Aorta (tissue), 5 donors: ENCODE data around the gene KRTAP5-2. TPM values are rescaled to one million over a fixed set of nuclear protein-coding genes. Genes with fewer than 3 reads are reported as not detected.
"Not testable (repeated sequence)": the region's sequence is repeated elsewhere in the genome, so short reads cannot be mapped to it uniquely, and the experiment has no call there.

ENCODE experiments used
- ATAC-seq: fragments of 200-7000 bp; cut with Tn5 transposase; one replicate; pipeline ENCODE4 v1.9.1; 2022; ENCODE audit warnings: moderate library complexity; ENCODE audit not compliant: low FRiP score
- DNase-seq, 2 donors: peaks; one replicate each; pipeline ENCODE4 v3.0.0-alpha.2; 2020
- H3K27ac ChIP-seq, 2 donors: one replicate each; pipeline ENCODE4 v1.5.1; 2013; ENCODE audit warnings: low read length in 2 of 2, mild to moderate bottlenecking in 2 of 2, moderate library complexity in 2 of 2, control low read depth in 1 of 2, inconsistent platforms in 1 of 2, low read depth in 1 of 2
- H3K27me3 ChIP-seq, 2 donors: one replicate each; pipeline ENCODE4 v1.6.1; 2013; ENCODE audit warnings: control low read depth in 1 of 2, low read length in 1 of 2, mild to moderate bottlenecking in 1 of 2, moderate library complexity in 1 of 2; ENCODE audit not compliant: insufficient read depth in 2 of 2, control insufficient read depth in 1 of 2
- H3K36me3 ChIP-seq, 2 donors: one replicate each; pipeline ENCODE4 v1.6.1; 2013; ENCODE audit warnings: control low read depth in 1 of 2, low read length in 1 of 2, mild to moderate bottlenecking in 1 of 2; ENCODE audit not compliant: insufficient read depth in 2 of 2, control insufficient read depth in 1 of 2
- H3K4me1 ChIP-seq, 2 donors: one replicate each; pipeline ENCODE4 v1.6.1; 2013; ENCODE audit warnings: low read length in 2 of 2, control low read depth in 1 of 2, mild to moderate bottlenecking in 1 of 2, moderate library complexity in 1 of 2; ENCODE audit not compliant: insufficient read depth in 2 of 2, control insufficient read depth in 1 of 2
- H3K4me3 ChIP-seq, 2 donors: one replicate each; pipeline ENCODE4 v1.5.1; 2013; ENCODE audit warnings: low read length in 2 of 2, control low read depth in 1 of 2, mild to moderate bottlenecking in 1 of 2
- H3K9me3 ChIP-seq: one replicate; pipeline ENCODE4 v1.6.1; 2013; ENCODE audit warnings: mild to moderate bottlenecking, low read length; ENCODE audit not compliant: control insufficient read depth
- WGBS, 2 donors: extraction: QIAGEN DNeasy Blood & Tissue Kit; methylation state at CpG; one replicate each; pipeline ENCODE4 v1.1.7; 2013; 5-methylcytosine and 5-hydroxymethylcytosine counted together
- intact Hi-C, 2 donors: fragments of 100-400 bp; cut with DNase I; formaldehyde crosslinking; loops; one replicate each; pipeline versions ENCODE4 v1.14.2 to v1.15.0; 2022
- long read RNA-seq, 2 donors: library from polyadenylated mRNA; unstranded; transcript quantifications; one replicate each; pipeline ENCODE4 v2.0.0, GENCODE V29; 2020 to 2021
- polyA plus RNA-seq, 2 donors: library from polyadenylated mRNA; stranded (reverse); fragments of 200-250 nt; gene quantifications; one replicate each; pipeline ENCODE4 v1.2.3, GENCODE V29; 2013
- total RNA-seq, 2 donors: library from RNA; stranded (reverse); fragmentation: NEBNext Ultra II Directional; extraction: Animal tissue kit (Norgen Biotek cat#: 25700); gene quantifications; one replicate each; pipeline ENCODE4 v1.2.1, GENCODE V29; 2021
- donor health status: healthy with polysubstance abuse.
- donor health status: Bipolar disorder and iron deficiency.
- donor health status: DM: no; HTN: no; CAD: no.
- donor health status: DM: no; HTN: no; CAD: no.
- donor health status: DM: yes; HTN: yes; CAD: no.

Gene KRTAP5-2, protein sequence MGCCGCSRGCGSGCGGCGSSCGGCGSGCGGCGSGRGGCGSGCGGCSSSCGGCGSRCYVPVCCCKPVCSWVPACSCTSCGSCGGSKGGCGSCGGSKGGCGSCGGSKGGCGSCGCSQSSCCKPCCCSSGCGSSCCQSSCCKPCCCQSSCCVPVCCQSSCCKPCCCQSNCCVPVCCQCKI
- total RNA-seq (not detected), polyA plus RNA-seq (not detected)
- long read RNA-seq, donor 1: 0 reads
- long read RNA-seq, donor 2: 0 reads

DNA sequence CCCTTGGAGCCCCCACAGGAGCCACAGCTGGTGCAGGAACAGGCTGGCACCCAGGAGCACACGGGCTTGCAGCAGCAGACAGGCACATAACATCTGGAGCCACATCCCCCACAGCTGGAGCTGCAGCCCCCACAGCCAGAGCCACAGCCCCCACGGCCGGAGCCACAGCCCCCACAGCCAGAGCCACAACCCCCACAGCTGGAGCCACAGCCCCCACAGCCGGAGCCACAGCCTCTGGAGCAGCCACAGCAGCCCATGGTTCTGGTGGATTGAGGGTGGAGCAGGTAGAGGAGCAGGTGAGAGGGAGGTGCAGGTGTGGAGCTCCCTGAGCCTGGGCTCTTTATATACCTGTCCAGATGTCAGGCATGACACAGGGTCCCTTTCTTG, at the start of gene KRTAP5-2:
TSS of gene KRTAP5-2 (minus strand) at position 301 of the 387 bp plus-strand sequence. CDS start at position 257, 44 bp downstream.
- ATAC-seq (no peak), DNase-seq (no peak)
- H3K4me1 ChIP-seq: no peaks in the 10 kb centered on the region
- no peaks in the 10 kb centered on the region for H3K27me3 ChIP-seq
- intact Hi-C loops: no loop called here
- H3K4me3 ChIP-seq: no peak within 1 kb of the TSS
- no peak within 1 kb of the TSS for H3K27ac ChIP-seq
- no peaks in the 10 kb centered on the region for H3K36me3 ChIP-seq
- 84 to 87% methylated on average over 4 of the region's 4 CpGs for WGBS, 2 donors
- no peaks in the 10 kb centered on the region for H3K9me3 ChIP-seq

DNA sequence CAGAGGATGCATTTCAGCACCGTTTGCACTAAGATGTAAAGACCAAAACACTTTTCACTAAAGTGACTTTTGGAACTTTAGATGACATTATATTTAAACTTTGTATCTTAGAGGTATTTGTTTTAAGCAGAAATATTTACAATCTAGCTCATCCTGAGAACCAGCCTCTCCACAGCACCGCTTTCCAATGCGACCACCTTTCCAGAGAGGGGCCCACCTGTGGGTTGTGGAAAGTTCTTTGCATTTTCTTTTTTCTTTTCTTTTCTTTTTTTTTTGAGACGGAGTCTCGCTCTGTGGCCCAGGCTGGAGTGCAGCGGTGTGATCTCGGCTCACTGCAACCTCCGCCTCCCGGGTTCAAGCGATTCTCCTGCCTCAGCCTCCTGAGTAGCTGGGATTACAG, 48.4 kb upstream of the KRTAP5-2 start:
- H3K36me3 ChIP-seq, H3K27me3 ChIP-seq, H3K4me1 ChIP-seq, H3K4me3 ChIP-seq, H3K9me3 ChIP-seq, ATAC-seq, intact Hi-C loops, H3K27ac ChIP-seq: not testable (repeated sequence)
- WGBS, 2 donors: 87 to 89% methylated on average over 10 of the region's 10 CpGs
- peak in 1 of 2 donors; percentile 12 for DNase-seq

DNA sequence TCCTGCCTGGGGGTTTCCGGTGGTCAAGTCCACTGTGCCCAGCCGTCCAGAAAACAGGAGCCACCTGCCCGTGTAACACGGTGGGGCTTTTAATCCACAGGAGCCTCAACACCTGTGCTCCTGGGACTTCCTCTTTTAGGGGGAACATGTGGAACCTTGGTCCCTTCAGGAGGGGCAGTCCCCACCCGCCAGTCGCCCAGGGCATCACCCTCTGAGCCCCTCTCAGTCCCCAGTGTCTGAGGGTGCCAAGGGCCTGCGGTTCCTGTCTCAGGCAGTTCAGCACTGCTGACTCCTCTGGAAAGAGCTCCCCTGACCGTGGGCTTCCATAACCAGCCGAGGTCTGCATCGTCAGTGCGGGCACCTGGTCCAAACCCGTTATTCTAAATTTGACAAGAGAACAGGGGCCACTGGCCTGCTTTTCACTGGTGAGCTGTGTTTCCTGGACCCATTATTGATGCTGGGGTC, 47.3 kb upstream of the KRTAP5-2 start:
- WGBS, 2 donors: 79 to 85% methylated on average over 12 of the region's 12 CpGs
- Histone ChIP-seq H3K36me3 (no peaks in the 10 kb centered on the region), H3K27me3 (no peaks in the 10 kb centered on the region), H3K4me1 (no peaks in the 10 kb centered on the region), H3K27ac (no peak overlapping the region), H3K9me3 (no peaks in the 10 kb centered on the region), H3K4me3 (no peak overlapping the region)
- DNase-seq: peak; percentile 17 to 62
- ATAC-seq: no peak
- intact Hi-C loops: no loop called here

DNA sequence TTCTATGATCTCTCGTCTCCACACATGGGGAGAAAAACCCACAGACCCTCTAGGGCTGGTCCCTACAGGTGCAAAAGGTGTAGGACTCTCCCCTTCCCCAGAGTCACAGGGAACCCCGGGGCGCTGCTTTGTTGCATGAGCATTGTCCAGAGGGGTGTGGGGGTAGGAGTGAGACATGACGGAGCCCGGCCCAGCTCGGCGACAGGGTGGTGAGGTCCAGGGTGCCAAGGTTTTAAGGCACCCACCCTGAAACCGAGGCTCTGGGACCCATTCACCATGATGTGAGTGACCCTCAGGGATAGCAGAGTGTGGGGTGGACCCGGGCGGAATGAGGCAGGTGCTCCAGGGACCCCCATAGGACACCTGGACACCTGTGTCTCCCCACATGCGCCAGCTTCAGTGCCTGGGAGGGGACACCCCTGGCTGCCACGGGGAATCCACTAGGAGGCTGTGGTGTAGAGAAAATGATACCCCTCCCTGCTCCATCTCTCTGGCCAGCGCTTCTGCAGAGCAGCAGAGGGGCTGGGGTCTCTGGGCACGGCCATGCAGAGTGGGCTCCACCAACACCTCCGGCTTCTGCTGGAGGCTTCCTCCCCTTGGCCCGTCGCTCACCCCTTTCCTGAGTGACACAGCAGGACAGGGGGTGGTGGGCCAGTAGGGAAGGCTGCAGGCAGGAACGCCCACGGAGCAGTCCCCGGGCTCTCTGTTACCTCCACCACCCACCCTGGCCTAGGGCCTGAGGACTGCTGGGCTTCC, 46.7 kb upstream of the KRTAP5-2 start:
- no peak for ATAC-seq

DNA sequence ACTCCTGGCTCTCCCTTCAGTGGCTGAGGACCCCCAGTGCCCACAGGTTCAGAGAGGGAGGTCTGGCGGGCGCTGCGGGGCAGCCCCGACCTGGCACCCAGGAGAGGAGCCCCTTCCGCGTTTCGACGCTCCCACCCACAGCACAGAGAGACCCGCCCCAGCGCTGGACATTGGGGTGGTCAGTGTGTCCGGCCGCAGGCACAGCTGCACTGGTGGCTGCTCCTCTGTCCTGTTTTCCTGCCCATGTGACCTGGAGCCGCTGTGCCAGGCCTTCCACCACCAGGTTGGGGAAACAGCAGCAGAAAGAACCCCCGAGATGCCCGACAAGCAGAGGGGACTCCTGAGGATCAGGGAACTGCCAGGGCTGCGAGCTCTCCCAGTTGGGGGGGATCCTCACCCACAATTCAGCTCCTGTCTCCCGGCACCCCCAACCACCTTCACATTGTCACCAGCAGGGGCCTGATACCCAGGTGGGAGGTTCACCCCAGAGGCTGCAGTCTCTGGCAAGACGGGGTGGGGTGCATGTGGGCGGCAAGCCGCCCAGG, 45.1 kb upstream of the KRTAP5-2 start:
- H3K36me3 ChIP-seq: no peaks in the 10 kb centered on the region
- intact Hi-C loops: no loop called here
- no peaks in the 10 kb centered on the region for H3K9me3 ChIP-seq
- H3K27me3 ChIP-seq: no peaks in the 10 kb centered on the region
- H3K4me1 ChIP-seq: no peaks in the 10 kb centered on the region
- 93 to 94% methylated on average over 18 to 20 of the region's 20 CpGs for WGBS, 2 donors
- DNase-seq (peak; percentile 40 to 58), ATAC-seq (peak; percentile 11)
- H3K27ac ChIP-seq: no peak overlapping the region
- no peak overlapping the region for H3K4me3 ChIP-seq

More for the DNA sequence above, 46.7 kb upstream of the KRTAP5-2 start:
- Histone ChIP-seq H3K9me3 (no peaks in the 10 kb centered on the region), H3K36me3 (no peaks in the 10 kb centered on the region), H3K4me1 (no peaks in the 10 kb centered on the region), H3K4me3 (no peak overlapping the region), H3K27me3 (no peaks in the 10 kb centered on the region), H3K27ac (no peak overlapping the region)
- intact Hi-C loops: no loop called here
- peak; percentile 33 to 59 for DNase-seq
- 81 to 83% methylated on average over 20 of the region's 20 CpGs for WGBS, 2 donors

DNA sequence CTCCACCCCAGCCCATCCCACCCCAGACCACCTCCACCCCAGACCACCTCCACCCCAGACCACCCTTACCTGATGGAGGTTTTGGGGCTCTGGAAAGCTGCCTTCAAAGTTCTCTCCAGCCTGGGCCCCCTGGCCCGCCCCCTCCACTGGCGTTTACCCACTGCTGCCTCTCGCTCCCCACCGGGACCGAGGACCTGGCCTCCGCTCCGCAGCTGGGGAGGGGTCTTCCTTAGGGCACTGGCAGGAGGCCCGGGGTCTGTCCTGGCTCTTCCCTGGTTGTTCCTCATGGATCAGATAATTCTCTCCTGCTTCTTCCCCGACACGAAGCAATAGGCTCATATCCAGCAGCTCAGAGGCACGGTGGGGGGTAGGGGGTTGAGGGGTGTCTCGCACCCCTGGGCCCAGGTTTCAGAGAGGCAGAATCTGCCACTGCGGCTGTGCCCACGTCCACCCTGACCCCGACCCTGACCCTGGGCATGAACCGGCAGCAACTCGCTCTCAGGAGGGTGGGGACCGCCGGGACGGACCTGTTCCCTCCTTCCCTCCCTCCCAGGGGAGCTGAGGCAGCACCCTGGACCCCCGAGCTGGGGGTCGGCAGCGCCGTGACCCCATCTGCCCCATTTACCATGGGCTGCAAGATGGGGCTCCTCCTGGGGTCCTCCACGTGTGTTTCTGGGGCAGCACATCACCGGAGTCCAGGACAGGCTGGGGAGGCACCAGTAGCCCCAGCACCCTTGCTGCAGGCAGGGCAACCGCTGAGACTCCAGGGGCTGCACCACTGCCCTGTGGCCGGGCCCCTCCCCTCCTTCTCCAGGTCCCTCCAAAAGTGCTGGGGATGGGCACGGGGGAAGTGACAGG, 44.4 kb upstream of the KRTAP5-2 start:
- no peaks in the 10 kb centered on the region for H3K36me3 ChIP-seq
- no peak overlapping the region for H3K27ac ChIP-seq
- H3K4me1 ChIP-seq: no peaks in the 10 kb centered on the region
- H3K9me3 ChIP-seq: no peaks in the 10 kb centered on the region
- H3K27me3 ChIP-seq: no peaks in the 10 kb centered on the region
- 75 to 81% methylated on average over 25 to 29 of the region's 29 CpGs for WGBS, 2 donors
- intact Hi-C loops: no loop called here
- DNase-seq (peak in 1 of 2 donors; percentile 30), ATAC-seq (no peak)
- no peak overlapping the region for H3K4me3 ChIP-seq

DNA sequence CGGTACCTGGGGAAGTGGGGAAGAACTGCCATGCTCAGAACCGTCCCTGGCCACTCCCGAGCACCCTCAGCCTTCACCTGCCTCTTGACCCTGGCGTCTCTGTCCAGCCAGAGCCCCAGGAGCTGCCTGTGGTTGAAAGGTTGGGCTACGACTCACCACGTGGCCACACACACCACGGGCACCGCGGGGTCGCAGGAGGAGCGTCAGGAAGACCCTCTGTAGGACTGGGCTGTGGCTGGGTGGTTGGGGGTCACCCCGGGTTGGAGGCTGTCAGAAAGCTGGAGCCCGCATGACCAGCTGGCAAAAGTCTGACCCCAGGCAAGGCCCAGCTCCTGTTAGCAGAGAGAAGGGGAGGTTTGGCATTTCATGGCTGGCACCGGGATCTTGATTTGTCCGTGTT, 43.0 kb upstream of the KRTAP5-2 start:
- ATAC-seq (no peak), DNase-seq (peak; percentile 27 to 76)
- Histone ChIP-seq H3K4me3 (no peak overlapping the region), H3K36me3 (no peaks in the 10 kb centered on the region), H3K9me3 (no peaks in the 10 kb centered on the region), H3K27me3 (no peaks in the 10 kb centered on the region), H3K27ac (no peak overlapping the region), H3K4me1 (no peaks in the 10 kb centered on the region)
- 87 to 90% methylated on average over 15 of the region's 15 CpGs for WGBS, 2 donors
- intact Hi-C loops: no loop called here

DNA sequence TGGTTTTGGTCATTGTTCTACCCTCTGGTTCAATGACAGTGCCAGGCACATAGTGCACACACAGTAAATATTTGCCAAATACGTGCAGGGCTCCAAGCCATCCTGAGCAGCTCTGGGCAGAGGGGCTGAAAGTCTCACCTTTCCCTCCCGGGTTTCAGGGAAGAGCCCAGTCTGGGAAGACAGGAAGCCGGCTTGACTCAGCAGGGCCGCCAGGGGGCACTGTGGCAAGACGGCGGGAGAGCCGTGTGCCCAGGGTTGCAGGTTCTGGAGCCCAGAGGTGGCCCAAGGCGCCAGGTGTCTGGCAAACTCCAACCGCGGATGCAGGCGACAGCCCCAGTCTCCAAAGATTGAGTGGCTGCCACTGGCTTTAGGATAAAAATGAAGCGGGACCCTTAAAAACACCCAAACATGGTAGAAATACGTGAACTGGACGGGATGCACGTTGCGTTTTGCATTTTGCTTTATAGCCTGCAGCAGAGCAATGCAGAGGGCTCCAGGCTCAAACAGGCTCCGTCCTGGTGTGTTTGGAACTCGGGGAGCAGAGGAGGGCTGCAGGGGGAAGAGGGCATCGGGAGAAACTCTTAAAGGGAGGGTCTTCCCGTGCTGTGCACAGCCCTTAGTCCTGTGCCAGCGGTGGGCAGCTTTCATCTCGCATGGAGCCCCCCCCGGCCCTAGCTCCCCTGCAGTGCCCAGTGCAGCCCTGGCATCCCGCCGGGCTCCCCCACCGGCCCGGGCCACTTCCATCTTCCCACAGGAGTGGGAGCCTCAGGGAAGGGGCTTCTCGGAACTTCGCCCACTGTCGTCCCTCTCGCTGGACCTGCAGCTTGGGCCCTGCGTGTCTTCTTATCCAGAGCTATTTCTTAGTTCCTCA, 42.2 kb upstream of the KRTAP5-2 start:
- no peak for ATAC-seq
- H3K27ac ChIP-seq: no peak overlapping the region
- H3K9me3 ChIP-seq: no peaks in the 10 kb centered on the region
- intact Hi-C loops: no loop called here
- H3K4me3 ChIP-seq: no peak overlapping the region
- H3K4me1 ChIP-seq: no peaks in the 10 kb centered on the region
- no peaks in the 10 kb centered on the region for H3K27me3 ChIP-seq
- H3K36me3 ChIP-seq: no peaks in the 10 kb centered on the region
- peak; percentile 41 to 61 for DNase-seq
- WGBS, 2 donors: 53% methylated on average over 32 of the region's 32 CpGs
